GM19395 (cell line): Measurements from ENCODE around the gene CNKSR3.
"Not testable (repeated sequence)": the region's sequence is repeated elsewhere in the genome, so short reads cannot be mapped to it uniquely, and the experiment has no call there.

ENCODE experiments used
- ATAC-seq: cut with Tn5 transposase; IDR thresholded peaks from one replicate; pipeline ENCODE4 v1.9.1; 2021; ENCODE audit warnings: mild to moderate bottlenecking, moderate library complexity; ENCODE audit not compliant: unreplicated experiment

The CNKSR3 gene

DNA sequence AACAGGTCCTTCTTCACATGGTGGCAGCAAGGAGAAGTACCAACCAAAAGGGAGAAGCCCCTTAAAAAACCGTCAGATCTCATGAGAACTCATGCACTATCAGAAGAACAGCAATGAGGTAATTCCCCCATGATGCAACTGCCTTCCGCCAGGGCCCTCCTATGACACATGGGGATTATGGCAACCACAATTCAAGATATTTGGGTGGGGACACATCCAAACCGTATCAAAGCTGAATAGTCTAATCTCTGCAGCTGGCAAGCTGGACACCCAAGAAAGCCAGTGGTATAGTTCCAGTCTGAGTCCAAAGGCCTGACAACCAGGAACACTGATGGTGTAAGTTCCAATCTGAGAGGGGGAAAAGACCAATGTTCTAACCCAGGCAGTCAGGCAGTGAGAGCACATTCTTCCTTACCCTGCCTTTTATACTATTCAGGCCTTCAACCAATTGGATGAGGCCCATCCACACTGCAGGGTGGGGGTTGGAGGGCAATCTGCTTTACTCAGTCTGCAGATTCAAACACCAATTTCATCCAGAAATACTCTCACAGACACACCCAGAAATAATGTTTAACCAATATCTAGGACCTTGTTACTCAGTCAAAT is 17.9 kb upstream of the CNKSR3 start:
- no peak for ATAC-seq

DNA sequence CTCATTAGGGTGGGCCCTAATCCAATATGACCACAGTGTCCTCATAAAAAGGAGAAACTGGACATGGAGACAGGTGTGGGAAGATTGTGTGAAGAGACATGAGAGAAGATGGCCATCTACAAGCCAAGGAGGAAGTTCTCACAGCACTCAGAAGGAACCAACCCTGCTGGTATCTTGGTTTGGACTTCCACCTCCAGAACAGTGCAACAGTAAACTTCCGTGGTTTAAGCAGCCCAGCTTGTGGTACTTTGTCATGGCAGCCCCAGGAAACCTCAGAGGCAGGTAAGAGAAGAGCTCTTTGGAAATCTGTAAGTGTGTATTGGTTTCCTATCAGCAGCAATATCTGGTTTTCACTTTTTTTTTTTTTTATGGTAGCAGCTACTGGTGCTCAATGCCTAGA is 16.5 kb upstream of the CNKSR3 start:
- ATAC-seq, result no peak

DNA sequence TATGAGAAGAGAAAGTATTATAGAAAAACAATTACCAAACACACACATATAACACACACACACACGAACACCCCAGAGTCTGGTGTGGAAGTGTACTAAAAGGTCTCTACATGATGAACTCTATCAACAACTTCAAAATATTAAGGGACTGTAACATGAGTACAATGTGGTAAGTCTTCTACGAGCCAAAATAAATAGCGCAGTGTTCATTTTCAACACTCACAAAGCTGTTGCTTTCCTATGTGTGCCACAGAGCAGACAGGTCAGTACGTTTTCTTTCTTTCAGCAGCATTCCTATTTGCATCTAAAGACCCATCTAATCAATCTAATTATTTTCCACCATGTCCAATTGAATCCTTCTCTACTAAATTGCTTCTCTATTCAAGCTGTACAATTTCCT is 12.1 kb upstream of the CNKSR3 start:
- ATAC-seq, result no peak

DNA sequence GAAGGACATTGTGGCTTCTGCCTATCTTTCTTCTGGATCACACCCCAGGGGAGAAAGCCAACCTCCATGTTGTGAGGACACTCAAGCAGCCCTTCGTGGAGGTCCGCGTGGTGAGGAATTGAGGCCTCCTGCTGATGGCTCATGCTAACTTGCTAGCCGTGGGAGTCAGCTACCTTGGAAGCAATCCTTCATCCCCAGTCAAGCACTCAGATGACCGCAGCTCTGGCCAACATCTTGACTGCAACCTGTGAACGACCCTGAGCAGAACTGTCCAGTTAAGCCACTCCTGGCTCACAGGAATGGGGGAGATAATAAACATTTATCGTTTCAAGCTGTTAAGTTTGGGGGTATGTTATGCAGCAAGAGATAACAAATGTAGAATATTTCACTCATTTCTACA is 10.9 kb upstream of the CNKSR3 start:
- ATAC-seq, result no peak

DNA sequence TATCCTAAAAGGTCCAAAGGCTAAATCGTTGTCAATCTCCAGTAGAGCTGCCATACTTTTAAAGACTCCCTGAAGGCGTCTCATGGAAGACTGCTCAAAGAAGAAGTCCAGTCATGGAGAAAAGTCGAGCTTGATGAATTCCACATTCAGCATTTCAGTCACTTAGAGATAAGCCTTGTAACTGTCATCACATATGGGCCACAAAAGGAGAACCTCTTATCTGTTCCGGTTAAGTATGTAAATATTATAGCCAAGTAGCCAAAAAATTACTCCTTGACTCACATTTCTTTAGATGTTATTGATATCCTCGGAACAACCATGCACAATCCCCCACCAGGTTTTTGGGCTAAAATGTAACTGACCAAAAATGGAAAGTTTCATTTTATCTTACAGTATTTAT is 9.8 kb upstream of the CNKSR3 start:
- ATAC-seq, result no peak

DNA sequence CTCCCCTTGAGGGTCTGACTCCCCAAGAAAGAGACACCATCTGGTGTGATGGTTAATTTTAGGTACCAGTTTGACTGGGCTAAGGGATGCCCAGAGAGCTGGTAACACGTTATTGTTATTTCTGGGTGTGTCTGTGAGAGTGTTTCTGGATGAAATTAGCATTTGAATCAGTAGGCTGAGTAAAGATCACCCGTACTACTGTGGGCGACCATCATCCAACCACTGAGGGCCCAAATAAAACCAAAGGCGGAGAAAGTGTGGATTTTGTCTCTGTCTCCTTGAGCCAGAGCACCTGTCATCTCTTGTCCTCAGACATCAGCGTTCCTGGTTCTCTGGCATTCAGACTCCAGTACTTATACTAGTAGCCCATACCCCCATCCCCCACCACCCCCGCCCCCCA is 7.9 kb upstream of the CNKSR3 start:
- ATAC-seq, result no peak

DNA sequence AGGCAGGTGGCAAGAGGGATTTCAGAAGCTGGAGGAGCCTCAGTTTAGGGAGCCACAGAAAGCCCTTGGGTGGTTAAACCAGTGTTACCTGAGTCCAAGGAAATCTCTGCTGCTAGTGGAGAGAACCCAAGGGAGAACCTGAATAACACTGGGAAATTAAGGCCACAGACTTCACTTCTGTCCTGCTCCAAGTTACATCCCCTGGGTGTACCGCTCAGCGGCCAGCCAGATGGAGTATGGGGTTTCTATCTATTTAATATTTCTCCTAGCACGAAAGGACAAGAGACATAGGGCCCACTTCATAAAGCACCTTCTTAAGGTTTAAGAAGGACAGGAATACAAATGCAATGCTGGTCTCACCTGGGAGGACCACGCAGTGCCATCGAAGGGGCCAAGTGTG is 5.8 kb upstream of the CNKSR3 start:
- ATAC-seq, result no peak

DNA sequence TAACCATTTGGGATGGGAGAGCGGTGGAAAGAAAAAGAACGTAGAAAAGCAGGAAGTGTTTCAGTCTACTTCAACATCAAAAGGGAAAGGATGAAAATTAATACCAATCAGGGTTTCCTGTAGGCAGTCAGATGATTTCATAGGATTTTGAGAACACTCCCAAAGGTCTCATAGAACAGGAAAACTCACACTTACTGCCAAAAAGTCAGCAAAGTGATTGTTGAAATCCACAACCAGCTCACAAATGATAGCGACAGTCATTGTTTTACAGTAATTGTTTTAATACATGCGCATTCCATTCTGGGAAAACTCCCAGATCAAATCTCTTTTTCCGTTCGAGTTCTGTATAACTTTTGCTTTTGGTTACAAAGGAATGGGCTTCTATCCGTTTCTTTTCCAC is 5.3 kb upstream of the CNKSR3 start:
- no peak for ATAC-seq

DNA sequence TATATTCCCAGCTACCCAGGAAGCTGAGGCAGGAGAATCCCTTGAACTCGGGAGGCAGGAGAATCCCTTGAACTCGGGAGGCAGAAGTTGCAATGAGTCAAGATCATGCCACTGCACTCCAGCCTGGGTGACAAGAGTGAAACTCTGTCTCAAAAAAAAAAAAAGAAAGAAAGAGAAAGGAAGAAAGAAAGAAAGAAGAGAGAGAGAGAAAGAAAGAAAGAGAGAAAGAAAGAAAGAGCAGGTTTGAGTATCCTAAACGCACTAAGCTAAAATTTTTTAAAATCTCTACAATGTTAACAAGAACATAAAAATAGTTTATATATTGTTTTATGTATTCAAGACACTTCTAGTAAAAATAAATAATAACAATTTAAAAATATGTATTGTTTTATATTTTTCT is 4.6 kb upstream of the CNKSR3 start:
- not testable (repeated sequence) for ATAC-seq

DNA sequence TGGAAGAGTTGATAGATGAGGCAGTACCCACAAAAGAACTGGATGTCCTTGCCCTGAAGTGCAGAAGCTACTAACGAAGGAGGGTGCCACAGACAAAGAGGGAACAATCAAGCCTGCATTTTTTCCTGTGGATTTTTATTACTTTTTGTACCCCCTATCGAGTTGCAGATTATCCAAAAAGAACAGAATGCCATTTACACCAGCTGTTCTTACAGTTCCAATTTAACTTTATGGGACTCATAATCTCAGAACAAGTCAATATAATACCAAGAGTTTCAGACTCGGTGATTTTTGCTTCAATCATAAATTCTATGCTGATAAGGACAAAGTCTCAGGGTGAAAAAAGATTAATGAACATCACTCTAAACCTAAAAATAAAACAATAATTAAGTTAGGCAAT is 4.0 kb upstream of the CNKSR3 start:
- no peak for ATAC-seq

DNA sequence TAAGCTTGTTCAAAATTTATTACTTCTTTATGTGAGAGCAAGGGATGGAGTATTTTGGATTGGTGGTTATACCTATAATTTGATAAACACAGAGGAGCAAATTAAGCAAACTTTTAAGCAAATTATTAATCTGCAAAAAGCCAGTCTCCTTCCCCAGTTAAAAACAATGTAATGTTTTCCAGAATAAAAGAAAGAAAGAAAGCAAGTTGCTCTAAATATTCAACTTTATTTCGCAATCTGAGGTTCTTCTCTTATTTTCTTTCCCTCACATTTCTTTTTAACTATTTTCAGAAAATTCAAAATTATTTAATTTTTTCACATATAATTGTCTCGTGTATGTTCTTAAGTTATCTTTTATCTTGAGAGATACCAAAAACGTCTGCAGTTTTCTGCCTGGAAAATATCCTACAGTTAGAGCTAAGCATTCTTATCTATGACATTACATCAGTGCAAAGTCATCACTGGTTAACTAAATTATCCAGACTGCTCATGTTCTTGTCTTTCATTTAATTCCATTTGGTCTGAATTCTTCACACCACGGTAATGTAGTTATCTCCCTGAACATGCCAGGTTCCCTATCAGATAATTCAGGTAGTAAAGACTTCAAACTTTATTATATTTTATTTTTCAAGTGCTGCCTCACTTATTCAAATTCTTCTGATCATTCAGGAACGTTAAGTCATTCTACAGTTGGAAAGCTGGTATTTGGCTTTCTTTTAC is 3.3 kb upstream of the CNKSR3 start:
- no peak for ATAC-seq

DNA sequence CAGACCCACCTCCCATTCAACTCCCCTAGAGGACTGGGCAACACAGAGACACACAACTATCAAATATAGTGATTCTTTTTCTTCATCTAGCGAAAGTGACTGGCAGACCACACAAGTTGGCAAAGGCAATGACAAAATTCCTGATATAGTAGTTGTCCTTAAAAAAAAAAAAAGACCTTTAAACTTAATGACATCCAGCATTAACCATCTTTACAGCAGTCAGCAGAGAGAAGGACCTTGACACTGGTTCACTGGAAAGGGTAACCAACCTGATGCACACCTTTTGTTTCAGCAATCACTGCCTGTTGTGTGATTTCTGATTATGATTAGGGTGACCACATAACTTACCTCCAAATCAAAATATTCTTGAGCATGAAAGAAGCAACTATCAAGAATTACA is 1.7 kb upstream of the CNKSR3 start:
- no peak for ATAC-seq

DNA sequence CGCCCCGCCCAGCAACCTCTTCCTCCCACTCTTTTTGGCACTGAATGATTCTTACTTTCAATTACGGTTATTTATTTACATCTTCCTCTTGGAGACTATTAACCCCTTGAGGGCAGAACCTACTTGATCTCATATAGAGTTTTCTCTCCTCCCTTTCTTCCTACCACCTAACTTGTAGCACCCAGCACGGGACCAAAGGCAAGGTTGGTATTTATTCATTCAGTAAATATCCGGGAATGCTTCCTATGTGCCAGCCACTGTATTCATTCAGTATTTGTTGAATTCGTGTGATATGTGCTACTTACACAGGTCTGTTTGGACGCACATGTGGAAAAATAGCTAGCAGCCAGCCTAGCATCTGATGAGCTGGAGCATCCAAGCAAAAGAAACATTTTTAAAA is 1.3 kb upstream of the CNKSR3 start:
- ATAC-seq, result no peak

DNA sequence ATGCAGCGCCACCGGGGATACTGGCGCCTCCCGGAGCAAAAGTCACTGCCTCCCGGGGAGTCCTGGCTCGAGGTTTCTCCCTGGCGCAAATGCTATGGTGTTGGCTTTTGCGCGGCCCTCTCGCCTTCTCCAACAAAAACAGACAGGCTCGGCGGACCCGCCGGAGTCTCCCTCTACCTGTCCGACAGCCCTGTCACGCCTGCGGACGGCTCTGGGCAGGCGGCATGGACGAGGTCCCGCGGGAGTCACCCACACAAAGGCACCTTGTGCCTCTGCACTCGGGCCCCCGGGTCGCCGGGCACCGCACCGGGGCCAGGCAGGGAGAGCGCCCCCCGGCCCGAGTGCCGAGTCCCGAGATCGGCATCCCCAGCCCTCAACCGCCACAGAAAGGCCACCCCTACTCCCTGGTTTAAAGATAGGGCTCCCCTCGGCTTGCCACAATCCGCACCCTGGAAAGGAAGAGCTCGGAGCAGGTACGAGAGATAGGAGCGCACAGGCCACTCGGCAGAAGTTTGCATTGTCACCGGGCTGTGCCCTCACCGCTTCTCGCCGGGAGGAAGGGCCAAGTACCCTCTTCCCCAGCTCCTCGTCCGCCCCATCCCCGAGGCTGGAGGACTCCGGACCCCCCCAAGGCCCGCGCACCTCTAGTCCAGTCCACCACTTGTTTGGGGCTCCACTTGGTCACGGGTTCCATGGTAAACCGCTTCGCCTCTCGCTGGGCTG is 903 bp downstream of the CNKSR3 start:
- ATAC-seq, result peak; percentile 35

DNA sequence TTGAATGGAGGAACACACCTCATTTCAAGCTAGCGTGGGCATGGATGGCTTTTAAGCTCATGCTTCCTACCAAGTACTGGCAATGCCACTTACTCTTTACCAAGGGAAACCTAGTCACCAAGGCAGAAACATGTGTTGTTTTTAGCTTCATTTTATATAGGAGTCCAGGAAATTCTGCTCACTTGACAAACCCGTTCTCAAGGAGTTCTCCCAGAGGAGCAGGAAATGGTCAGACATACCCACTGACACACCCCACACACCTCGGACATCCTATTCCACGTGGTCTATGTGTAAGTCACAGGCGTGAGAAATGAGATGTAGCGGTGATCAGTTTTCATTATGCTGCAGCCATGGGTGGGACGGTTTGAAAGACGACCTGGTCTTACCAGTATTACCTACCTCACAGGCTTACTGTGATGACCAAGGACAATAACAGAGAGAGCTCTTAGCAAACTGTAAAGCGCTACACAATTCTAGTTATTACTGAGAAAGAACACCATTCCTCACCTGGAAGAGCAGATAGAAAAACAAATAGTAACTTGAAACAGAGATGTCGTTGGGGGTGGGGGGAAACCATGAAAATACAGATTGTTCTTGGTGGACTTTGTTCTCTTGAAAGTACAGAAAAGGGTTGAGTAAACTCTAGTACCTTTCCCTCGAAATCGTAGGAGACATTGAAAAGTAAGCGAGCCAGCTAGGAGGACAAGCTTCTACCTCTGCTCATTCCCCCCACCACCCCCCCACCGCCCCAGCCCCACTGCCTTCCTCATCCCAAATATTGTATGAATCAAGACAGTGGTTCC is 1.7 kb downstream of the CNKSR3 start:
- ATAC-seq, result no peak

DNA sequence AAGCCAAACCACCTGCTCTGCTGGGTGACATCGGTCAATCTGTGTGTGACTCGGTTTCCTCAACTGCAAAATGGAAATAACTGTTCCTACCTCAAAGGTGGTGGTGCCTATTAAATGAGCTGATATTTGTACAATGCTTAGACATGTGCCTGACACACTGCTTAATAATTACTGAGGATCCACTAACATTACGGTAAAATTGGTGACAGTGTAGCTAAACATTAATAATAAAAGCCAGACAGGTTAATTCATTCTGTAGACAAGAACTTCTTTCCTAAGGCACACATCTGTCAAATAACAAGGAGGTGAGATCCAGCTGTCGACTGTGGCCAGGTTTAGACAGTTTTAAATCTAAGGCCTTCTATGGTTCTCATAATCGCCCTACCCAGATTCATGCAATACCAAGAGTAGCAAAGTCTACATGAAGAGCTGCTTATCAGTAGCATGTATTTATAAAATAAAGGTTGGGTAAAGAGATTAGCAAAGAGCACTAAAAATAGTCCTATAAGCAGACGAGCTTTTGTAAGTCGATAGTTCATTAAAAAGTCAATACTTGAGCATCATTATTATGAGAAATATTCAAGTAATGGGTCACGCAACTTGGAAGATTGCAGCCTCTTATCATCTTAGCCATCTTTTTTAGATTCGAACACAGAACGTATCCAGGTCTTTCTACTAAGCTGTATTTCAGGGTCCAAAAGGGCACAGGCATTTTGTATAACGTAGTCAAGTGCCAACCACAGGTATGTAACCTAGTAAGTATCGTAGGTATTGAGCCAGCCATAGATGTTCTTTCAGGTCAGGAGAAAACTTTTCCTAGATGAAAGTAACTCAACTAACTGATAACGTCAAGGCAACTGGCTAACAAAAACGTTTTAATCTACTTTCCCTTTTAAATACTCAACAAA is 3.2 kb downstream of the CNKSR3 start:
- ATAC-seq, result no peak

DNA sequence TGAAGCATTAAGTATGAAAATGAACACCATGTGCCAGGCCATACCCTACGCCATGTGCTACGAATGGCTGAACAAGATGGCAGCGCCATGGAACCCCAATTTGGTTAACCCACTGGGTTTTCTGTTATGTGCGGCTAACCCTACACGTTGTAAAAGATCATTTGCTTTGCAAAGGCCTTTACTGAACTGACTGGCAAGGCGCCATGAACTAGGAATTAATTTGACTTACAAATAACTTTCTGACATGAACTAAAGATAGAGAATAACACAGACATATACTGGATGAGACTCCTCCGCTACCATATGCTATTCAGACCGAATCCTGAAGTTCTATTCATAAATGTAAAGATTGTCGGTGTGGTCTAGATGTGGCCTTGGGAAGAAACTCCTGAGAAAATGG is 3.9 kb downstream of the CNKSR3 start:
- no peak for ATAC-seq

DNA sequence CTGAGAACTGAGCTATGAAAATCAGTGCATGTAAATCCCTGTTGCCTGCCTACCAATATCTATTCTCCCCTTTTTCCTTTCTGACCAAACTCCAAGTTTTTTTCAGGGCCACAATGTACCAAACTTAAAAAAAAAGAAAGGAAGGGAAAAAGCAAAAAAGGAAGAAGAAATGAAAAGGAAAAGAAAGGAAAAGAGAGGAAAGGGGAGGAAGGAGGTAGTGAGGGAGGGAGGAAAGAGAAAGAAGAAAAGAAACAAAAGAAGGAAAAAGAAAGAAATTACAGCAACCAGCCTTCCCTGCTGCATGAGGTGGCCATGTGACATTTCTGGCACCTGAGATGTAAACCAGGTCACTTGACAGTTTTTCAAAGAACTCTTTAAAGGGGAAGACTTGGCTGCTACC is 4.4 kb downstream of the CNKSR3 start:
- ATAC-seq, result no peak

DNA sequence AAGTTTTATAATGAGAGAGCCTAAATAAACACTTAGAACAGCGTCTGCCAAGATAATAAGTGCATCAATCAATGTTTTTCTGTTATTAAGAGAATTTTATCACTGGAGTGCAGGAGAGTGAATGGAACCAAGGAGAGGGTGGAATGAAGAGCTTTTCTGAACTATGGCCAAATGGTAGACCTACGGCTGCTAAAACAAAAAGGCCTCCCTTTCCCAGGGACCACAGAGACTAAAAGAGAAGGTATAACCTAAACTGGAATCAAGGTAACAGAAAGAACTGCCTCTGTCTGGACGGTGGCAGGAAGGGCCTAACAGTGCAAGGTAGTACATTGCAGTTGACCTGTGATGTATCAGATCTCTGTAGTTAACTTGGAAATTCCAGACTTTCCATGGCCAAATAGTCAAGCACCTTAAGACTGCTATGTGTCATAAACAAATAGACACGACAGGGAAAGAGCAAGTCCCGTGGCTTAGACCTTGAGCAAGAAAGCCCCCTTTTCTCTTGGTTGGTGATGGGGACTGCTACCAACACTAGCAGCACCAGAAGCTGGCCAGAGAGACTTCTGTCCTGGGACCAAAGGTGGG is 5.5 kb downstream of the CNKSR3 start:
- no peak for ATAC-seq

DNA sequence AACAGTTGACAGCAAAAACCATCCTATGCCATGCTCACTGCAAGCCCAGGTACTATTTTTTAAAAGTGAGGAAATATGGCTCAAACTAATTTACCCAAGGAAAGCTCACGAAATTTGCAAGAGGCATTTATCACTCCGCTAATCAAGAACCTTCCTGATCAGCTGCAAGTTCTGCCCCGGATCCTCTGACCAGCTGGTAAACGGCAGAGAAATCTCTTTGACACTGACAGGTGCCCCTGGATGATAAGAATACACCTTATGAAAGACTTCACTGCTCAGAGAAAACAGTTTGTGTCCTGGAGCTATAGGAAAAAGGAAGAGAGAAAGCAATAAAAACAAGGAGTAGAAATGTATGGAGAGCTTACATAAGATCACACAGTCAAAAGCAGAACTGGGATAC is 6.4 kb downstream of the CNKSR3 start:
- ATAC-seq, result no peak
